Naive thymus-derived CD4-positive, alpha-beta T cell (primary cell): ENCODE measurements around the gene ALKBH6. TPM values are rescaled to one million over a fixed set of nuclear protein-coding genes. Genes with fewer than 3 reads are reported as not detected.

ENCODE experiments used
- ATAC-seq: fragments of 150-1000 bp; cut with Tn5 transposase; 2 replicates; pipeline ENCODE4 v1.10.0; 2021; ENCODE audit warnings: mild to moderate bottlenecking, moderate library complexity
- CTCF ChIA-PET: fragments of 350-600 bp; sonication (Branson Sonifier 250); formaldehyde crosslinking; loops from one replicate; lab custom pipeline; 2021; ENCODE audit warnings: antibody characterized with exemption; lab: Charles Lee
- POLR2A ChIA-PET: fragments of 350-600 bp; sonication (Branson Sonifier 250); formaldehyde crosslinking; loops from one replicate; lab custom pipeline; 2021; ENCODE audit warnings: antibody characterized with exemption, inconsistent platforms; lab: Charles Lee
- DNase-seq, 9 donors: peaks; one replicate each; pipeline versions ENCODE4 v3.0.0 to v3.0.0-alpha.2; 2020 to 2022; ENCODE audit warnings: mixed read lengths in 1 of 9
- H3K27ac ChIP-seq: one replicate; pipeline ENCODE4 v1.7.0; 2013; ENCODE audit warnings: mild to moderate bottlenecking, low read depth, low read length, moderate library complexity
- H3K27me3 ChIP-seq, 2 donors: one replicate each; pipeline ENCODE4 v1.7.0; 2013; ENCODE audit warnings: low read length in 2 of 2, mild to moderate bottlenecking in 2 of 2, moderate library complexity in 2 of 2; ENCODE audit not compliant: control insufficient read depth in 2 of 2, insufficient read depth in 2 of 2
- H3K36me3 ChIP-seq, 3 experiments: 1 replicate in 2 of 3; 2 replicates in 1 of 3; pipeline ENCODE4 v1.7.0; 2013; ENCODE audit warnings: low read length in 3 of 3, mild to moderate bottlenecking in 3 of 3, moderate library complexity in 1 of 3; ENCODE audit not compliant: insufficient read depth in 3 of 3, control insufficient read depth in 2 of 3
- H3K4me1 ChIP-seq, 2 donors: one replicate each; pipeline ENCODE4 v1.7.0; 2013; ENCODE audit warnings: low read length in 2 of 2, mild to moderate bottlenecking in 2 of 2, moderate library complexity in 1 of 2; ENCODE audit not compliant: control insufficient read depth in 2 of 2, insufficient read depth in 2 of 2
- H3K4me3 ChIP-seq: 2 replicates; pipeline ENCODE4 v1.7.0; 2013; ENCODE audit warnings: mild to moderate bottlenecking, low read length
- H3K9me3 ChIP-seq, 3 experiments: 1 replicate in 2 of 3; 2 replicates in 1 of 3; pipeline ENCODE4 v1.7.0; 2013; ENCODE audit warnings: low read length in 3 of 3; ENCODE audit not compliant: control insufficient read depth in 2 of 3
- H3K27ac Mint-ChIP-seq, 9 donors: one replicate each; pipeline ENCODE4 v1.8.0; 2020 to 2022; ENCODE audit warnings: mixed read lengths in 9 of 9, mild to moderate bottlenecking in 8 of 9, moderate library complexity in 5 of 9, inconsistent platforms in 2 of 9
- H3K27me3 Mint-ChIP-seq, 5 donors: one replicate each; pipeline ENCODE4 v1.8.0; 2021 to 2022; ENCODE audit warnings: mixed read lengths in 5 of 5, mild to moderate bottlenecking in 1 of 5
- H3K36me3 Mint-ChIP-seq, 5 donors: one replicate each; pipeline ENCODE4 v1.8.0; 2020 to 2022; ENCODE audit warnings: mixed read lengths in 5 of 5, mild to moderate bottlenecking in 3 of 5, inconsistent platforms in 1 of 5
- H3K4me1 Mint-ChIP-seq, 7 donors: one replicate each; pipeline ENCODE4 v1.8.0; 2020 to 2022; ENCODE audit warnings: mixed read lengths in 7 of 7, mild to moderate bottlenecking in 3 of 7, inconsistent platforms in 1 of 7
- H3K4me3 Mint-ChIP-seq, 10 donors: one replicate each; pipeline ENCODE4 v1.8.0; 2020 to 2022; ENCODE audit warnings: mild to moderate bottlenecking in 10 of 10, mixed read lengths in 10 of 10, moderate library complexity in 6 of 10, inconsistent platforms in 2 of 10
- H3K9me3 Mint-ChIP-seq, 11 donors: one replicate each; pipeline ENCODE4 v1.8.0; 2020 to 2022; ENCODE audit warnings: mixed read lengths in 11 of 11, mild to moderate bottlenecking in 4 of 11, inconsistent platforms in 1 of 11, moderate library complexity in 1 of 11
- intact Hi-C, 2 donors: fragments of 100-400 bp; cut with micrococcal nuclease; formaldehyde crosslinking; loops; one replicate each; pipeline ENCODE4 v1.15.1; 2023
- polyA plus RNA-seq, 2 donors: library from polyadenylated mRNA; unstranded; fragments of 300-500 nt; fragmentation: Illumina TruSeq; gene quantifications; one replicate each; pipeline ENCODE4 v1.2.3, GENCODE V29; 2021
- total RNA-seq, 6 experiments: library from RNA in 5 of 6; stranded (reverse) in 5 of 6; gene quantifications; 1 replicate in 5 of 6; 2 replicates in 1 of 6; pipeline ENCODE4 v1.2.3 and lab custom pipeline; 2021 to 2026

The ALKBH6 gene
- total and polyA plus RNA-seq, 7 experiments from 2014 or later = 19.1 to 60.6 (median 44.5) TPM

DNA sequence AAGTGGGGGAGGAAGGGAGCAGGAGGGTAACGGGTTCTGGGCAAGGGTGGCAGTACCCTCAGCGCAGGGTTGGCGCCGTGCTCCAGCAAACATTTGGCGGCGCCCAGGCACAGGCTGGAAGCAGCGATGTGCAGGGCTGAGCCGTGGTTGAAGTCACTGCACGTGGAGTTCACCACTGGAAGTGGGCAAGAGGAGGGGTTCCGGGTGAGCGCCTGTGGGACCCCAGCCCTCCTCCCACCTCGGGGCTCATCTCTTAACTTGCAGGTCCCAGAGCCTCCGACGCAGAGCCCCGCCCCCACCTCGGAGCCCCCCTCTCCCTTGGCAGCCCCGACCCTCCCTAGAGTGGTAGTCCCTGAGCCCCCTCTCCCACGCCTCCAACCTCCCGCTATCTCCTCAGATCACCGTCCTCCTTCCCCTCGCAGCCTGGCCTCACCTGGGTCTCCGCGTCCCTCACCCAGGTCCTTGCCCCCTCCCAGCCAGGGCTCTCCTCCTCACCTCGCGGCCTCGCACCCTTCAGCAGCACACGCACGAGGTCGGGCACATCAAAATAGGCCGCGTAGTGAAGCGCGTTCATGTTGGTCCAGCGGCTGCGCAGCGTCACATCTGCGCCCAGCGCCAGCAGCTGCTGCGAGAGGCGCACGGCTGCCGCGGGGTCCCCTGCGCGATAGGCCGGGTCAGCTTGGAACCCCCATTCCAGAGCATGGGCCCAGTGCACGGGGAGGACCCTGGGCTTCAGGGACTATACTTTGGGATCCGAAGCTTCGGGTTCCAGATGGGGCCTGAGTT, 12.3 kb upstream of the ALKBH6 start:
- POLR2A ChIA-PET = interaction anchor here (0.6 kb wide), 1 partner anchor 12 kb away, joined by 3 read pairs; no protein-coding TSS in a partner anchor
- Histone ChIP-seq H3K27me3 (no peaks in the 10 kb centered on the region), H3K9me3 (no peaks in the 10 kb centered on the region), H3K27ac (no peak overlapping the region), H3K4me1 (no peaks in the 10 kb centered on the region), H3K4me3 (no peak overlapping the region), H3K36me3 (peaks cover 0 to 26% (median 0%) of the 10 kb centered on the region in 3 experiments)
- Mint-ChIP-seq H3K4me1 (peaks cover 0 to 6% (median 0%) of the 10 kb centered on the region in 7 donors), H3K9me3 (no peaks in the 10 kb centered on the region), H3K36me3 (peaks cover 4 to 38% (median 19%) of the 10 kb centered on the region in 5 donors), H3K27ac (no peak overlapping the region), H3K4me3 (no peak overlapping the region), H3K27me3 (peaks cover 0 to 2% (median 0%) of the 10 kb centered on the region in 5 donors)
- intact Hi-C loops = no loop called here
- CTCF ChIA-PET = no interaction called here
- ATAC-seq (no peak), DNase-seq (no peak)

DNA sequence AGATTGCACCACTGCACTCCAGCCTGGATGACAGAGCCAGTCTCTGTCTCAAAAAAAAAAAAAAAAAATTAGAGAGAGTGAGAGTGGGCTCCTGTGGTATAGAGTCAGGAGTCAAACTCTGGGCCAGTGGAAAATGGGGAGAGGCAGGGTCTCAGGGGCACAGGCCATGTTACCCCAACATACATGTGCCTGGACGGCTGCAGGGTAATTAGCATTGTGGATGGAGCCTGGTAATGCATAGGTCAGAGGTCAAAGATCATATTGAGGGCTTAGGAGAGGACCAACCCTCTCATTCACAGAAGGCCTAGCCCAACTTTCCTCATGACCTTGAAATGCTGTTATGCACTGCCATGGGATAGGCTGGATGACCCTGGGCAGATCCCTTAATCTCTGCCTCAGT, 11.5 kb upstream of the ALKBH6 start:
- no peaks in the 10 kb centered on the region for H3K4me1 ChIP-seq
- H3K9me3 ChIP-seq = no peaks in the 10 kb centered on the region
- H3K27me3 ChIP-seq = no peaks in the 10 kb centered on the region
- Mint-ChIP-seq H3K27ac (no peak overlapping the region), H3K4me1 (peaks cover 0 to 4% (median 0%) of the 10 kb centered on the region in 7 donors), H3K4me3 (no peak overlapping the region), H3K27me3 (no peaks in the 10 kb centered on the region), H3K36me3 (peaks cover 4 to 35% (median 16%) of the 10 kb centered on the region in 5 donors), H3K9me3 (no peaks in the 10 kb centered on the region)
- ChIA-PET CTCF (interaction anchor here (0.7 kb wide), 1 partner anchor 632 kb away, joined by 3 read pairs; no protein-coding TSS in a partner anchor), POLR2A (interaction anchor here (0.6 kb wide), 1 partner anchor 13 kb away, joined by 3 read pairs; no protein-coding TSS in a partner anchor)
- no peak for DNase-seq
- intact Hi-C loops = no loop called here
- H3K36me3 ChIP-seq = peaks cover 0 to 32% (median 6%) of the 10 kb centered on the region in 3 experiments
- ATAC-seq = no peak
- H3K4me3 ChIP-seq = no peak overlapping the region
- H3K27ac ChIP-seq = no peak overlapping the region

DNA sequence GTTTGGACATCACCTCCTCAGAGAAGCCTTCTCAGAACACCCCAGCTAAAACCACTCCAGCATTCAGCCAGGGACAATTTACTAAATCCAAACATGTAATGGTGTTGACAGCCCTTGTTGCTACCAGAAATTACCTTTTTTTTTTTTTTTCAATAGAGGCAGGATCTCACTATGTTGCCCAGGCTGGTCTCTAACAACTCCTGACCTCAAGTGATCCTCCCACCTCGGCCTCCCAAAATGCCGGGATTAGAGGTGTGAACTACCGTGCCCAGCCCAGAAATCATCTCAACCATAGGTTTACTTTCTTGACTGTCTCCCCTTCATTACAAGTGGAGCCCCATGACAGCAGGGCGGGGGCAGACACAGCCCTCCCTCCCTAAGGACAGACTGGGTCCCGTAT, 9.4 kb upstream of the ALKBH6 start:
- Histone ChIP-seq H3K27me3 (no peaks in the 10 kb centered on the region), H3K9me3 (no peaks in the 10 kb centered on the region), H3K27ac (no peak overlapping the region), H3K36me3 (peaks cover 0 to 32% (median 6%) of the 10 kb centered on the region in 3 experiments), H3K4me1 (no peaks in the 10 kb centered on the region), H3K4me3 (no peak overlapping the region)
- POLR2A ChIA-PET = interaction anchor here (1.0 kb wide), 1 partner anchor 10 kb away, joined by 4 read pairs; the partner anchor contains the start of gene ALKBH6
- H3K36me3 Mint-ChIP-seq = peaks cover 4 to 27% (median 6%) of the 10 kb centered on the region in 5 donors
- H3K9me3 Mint-ChIP-seq = no peaks in the 10 kb centered on the region
- DNase-seq (no peak), ATAC-seq (no peak)
- H3K27me3 Mint-ChIP-seq = no peaks in the 10 kb centered on the region
- intact Hi-C loops = no loop called here
- H3K27ac Mint-ChIP-seq = no peak overlapping the region
- peaks cover 0 to 2% (median 0%) of the 10 kb centered on the region in 7 donors for H3K4me1 Mint-ChIP-seq
- H3K4me3 Mint-ChIP-seq = no peak overlapping the region
- CTCF ChIA-PET = no interaction called here

DNA sequence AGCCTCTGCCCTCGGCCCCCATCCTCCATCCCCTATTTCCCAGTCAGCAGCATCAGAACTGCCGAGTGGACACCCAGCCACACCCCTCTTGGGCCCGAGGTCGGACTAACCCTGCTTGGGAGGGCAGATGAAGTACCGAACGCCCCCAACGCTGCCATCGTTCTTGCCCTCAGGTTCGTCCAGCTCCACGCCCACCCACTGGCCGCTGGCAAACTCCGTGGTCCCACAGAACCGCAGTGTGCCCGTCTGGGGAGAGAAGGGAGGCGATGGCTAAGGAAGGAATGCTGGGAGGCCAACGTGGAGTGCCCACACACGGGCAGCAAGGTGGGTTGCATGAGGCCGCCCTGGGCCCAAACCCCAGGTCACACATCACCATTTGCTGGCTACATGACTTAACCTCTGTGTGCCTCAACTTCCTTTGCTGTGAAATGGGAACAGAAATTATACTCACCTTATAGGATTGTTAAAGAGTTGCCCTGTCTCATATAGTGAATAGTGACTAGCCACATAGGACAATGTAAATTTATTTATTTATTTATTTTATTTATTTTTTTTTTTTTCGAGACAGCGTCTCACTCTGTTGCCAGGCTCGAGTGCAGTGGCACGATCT, 5.2 kb upstream of the ALKBH6 start:
- CTCF ChIA-PET = no interaction called here
- Histone ChIP-seq H3K4me1 (peaks cover 6 to 7% of the 10 kb centered on the region in 2 donors), H3K4me3 (no peak overlapping the region), H3K27ac (no peak overlapping the region), H3K9me3 (no peaks in the 10 kb centered on the region), H3K36me3 (peaks cover 0 to 32% (median 6%) of the 10 kb centered on the region in 3 experiments), H3K27me3 (no peaks in the 10 kb centered on the region)
- H3K4me3 Mint-ChIP-seq = peak overlapping the region in 1 of 10 donors; percentile 29
- no peak overlapping the region for H3K27ac Mint-ChIP-seq
- peaks cover 4 to 15% (median 8%) of the 10 kb centered on the region in 5 donors for H3K36me3 Mint-ChIP-seq
- POLR2A ChIA-PET = no interaction called here
- H3K27me3 Mint-ChIP-seq = no peaks in the 10 kb centered on the region
- peaks cover 12 to 21% (median 17%) of the 10 kb centered on the region in 7 donors for H3K4me1 Mint-ChIP-seq
- H3K9me3 Mint-ChIP-seq = no peaks in the 10 kb centered on the region
- no peak for DNase-seq
- intact Hi-C loops = no loop called here
- ATAC-seq = no peak

DNA sequence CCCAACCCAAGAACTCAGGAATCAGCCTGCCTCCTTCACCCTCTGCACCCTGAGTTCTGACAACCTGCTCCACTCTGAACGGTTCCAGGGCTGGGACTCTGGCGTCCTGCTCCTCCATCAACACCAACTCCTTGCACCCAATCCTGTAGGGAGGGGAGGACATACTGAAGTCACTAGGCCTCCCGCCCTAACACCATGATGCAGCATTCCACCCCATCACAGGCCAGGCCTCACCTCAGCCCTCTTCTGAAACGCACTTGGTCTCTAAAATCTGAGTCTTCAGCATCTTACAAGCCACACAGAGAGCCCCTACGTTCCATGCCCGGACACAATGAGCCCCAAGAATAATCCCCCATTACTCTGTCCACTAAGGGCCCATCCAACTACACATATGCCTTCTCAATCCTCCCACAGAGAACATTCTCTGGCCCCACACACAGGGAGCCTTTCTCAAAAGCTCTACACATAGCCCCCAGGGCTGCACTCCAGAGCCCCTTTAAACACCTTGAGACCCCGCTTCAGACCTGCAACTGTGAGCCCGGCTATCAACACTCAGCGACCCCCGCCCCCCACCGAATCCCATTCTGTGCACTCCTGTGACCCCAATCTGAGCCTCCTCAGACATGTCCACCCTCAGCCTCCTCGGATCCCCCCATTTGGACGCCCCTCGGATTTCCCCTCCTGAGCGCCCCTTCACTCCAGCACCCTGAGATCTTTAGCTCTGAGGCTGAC, 567 bp downstream of the ALKBH6 start:
- H3K4me1 ChIP-seq = peaks cover 17 to 24% of the 10 kb centered on the region in 2 donors
- POLR2A ChIA-PET = interaction anchor here (0.6 to 2.1 kb wide), 10 partner anchors 9 to 271 kb away, joined by 3 to 12 read pairs (median 4); partner anchors contain the start of genes IGFLR1, SDHAF1, THAP8 and WDR62
- intact Hi-C loops = loop anchor here (1.0 to 5.0 kb wide), 14 partner anchors 18 to 401 kb away; partner anchors contain the start of genes SDHAF1 (in 2 of the 2), TBCB (in 2 of the 2), THAP8 (in 2 of the 2) and WDR62 (in 2 of the 2)
- peaks cover 0 to 9% (median 0%) of the 10 kb centered on the region in 3 experiments for H3K36me3 ChIP-seq
- H3K36me3 Mint-ChIP-seq = peaks cover 0 to 12% (median 0%) of the 10 kb centered on the region in 5 donors
- H3K4me1 Mint-ChIP-seq = peaks cover 36 to 57% (median 51%) of the 10 kb centered on the region in 7 donors
- H3K4me3 Mint-ChIP-seq = peak overlapping the region; percentile 92 to 99 (median 95)
- H3K27ac ChIP-seq = peak overlapping the region; percentile 86
- peak overlapping the region; percentile 88 to 99 (median 94) for H3K27ac Mint-ChIP-seq
- CTCF ChIA-PET = interaction anchor here (1.0 to 1.3 kb wide), 2 partner anchors 19 to 55 kb away, joined by 3 to 4 read pairs; no protein-coding TSS in a partner anchor
- no peaks in the 10 kb centered on the region for H3K27me3 Mint-ChIP-seq
- ATAC-seq = no peak
- H3K9me3 ChIP-seq = no peaks in the 10 kb centered on the region
- H3K4me3 ChIP-seq = peak overlapping the region; percentile 93
- no peaks in the 10 kb centered on the region for H3K27me3 ChIP-seq
- no peak for DNase-seq
- no peaks in the 10 kb centered on the region for H3K9me3 Mint-ChIP-seq

DNA sequence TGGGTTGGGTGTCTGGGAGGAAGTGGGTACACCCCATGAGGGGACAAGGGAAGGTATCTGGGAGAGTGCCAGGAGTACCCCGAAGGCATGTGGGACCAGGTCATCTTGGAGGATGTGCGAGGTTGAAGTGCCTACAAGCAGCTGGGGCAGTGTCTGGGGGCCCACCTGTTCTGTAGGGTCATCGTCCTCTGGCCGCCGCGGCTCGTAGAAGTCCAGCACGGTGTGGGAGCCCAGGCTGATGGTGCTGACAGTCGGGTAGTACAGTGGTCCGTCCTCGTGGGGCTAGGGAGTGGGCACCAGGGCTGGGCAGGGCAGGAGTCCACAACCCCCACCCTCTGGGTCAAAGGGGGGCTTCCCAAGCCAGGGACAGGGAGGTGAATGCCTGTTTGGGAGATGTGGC, 3.6 kb downstream of the ALKBH6 start:
- ATAC-seq (no peak), DNase-seq (no peak)
- H3K4me1 ChIP-seq = peaks cover 17 to 23% of the 10 kb centered on the region in 2 donors
- no peaks in the 10 kb centered on the region for H3K27me3 ChIP-seq
- Mint-ChIP-seq H3K27ac (peak overlapping the region in 3 of 9 donors; percentile 25 to 67 (median 26)), H3K4me3 (peak overlapping the region in 4 of 10 donors; percentile 12 to 78 (median 44)), H3K27me3 (no peaks in the 10 kb centered on the region), H3K36me3 (peaks cover 0 to 10% (median 0%) of the 10 kb centered on the region in 5 donors), H3K9me3 (no peaks in the 10 kb centered on the region), H3K4me1 (peaks cover 31 to 50% (median 48%) of the 10 kb centered on the region in 7 donors)
- CTCF ChIA-PET = no interaction called here
- intact Hi-C loops = loop anchor here (5.0 kb wide), 3 partner anchors 143 to 293 kb away; partner anchors contain the start of genes APLP1 (in 1 of the 2), KMT2B (in 1 of the 2) and ZNF565 (in 1 of the 2)
- H3K9me3 ChIP-seq = no peaks in the 10 kb centered on the region
- POLR2A ChIA-PET = no interaction called here
- H3K4me3 ChIP-seq = no peak overlapping the region
- no peak overlapping the region for H3K27ac ChIP-seq
- H3K36me3 ChIP-seq = no peaks in the 10 kb centered on the region
